ENCODE measurements around the gene AP4B1.

DNA sequence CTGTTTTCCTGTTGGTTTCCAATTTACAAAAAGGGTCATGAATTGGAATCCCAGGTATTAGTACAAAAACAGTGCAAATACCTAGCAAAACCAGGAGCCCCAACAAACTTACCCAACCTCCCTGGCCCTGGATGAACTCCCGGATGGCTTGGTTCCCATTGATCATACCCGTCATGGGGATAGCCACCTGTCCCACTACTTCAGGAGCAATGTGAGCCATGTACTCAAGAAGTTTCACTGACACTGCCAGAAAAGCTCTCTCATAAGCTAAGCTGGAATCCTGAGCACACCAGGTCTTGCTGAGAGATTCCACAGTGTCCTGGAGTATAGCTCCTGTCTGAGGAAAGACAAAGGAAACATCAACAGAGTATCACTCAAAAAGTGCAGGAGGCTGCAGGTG lies 22.9 kb downstream of the AP4B1 start:
- TF ChIP-seq CHD4 (IDR thresholded peaks at IDR 0.05; ENCODE audit: borderline replicate concordance, low read length) (no peak), SMAD3 (CRISPR knock-in tag; IDR thresholded peaks at IDR 0.05) (no peak), ZNF12 (CRISPR knock-in tag; IDR thresholded peaks at IDR 0.05) (no peak), POLR2AphosphoS2 (IDR thresholded peaks at IDR 0.05; ENCODE audit: low read depth, low read length) (no peak), ZNF547 (CRISPR knock-in tag; IDR thresholded peaks at IDR 0.05) (no peak), NR1H2 (CRISPR knock-in tag; IDR thresholded peaks at IDR 0.05; ENCODE audit: borderline replicate concordance, low read depth) (no peak), ZNF781 (CRISPR knock-in tag; IDR thresholded peaks at IDR 0.05; ENCODE audit: borderline replicate concordance, not compliant biosample characterization) (no peak), RAD21 (CRISPR knock-in tag; IDR thresholded peaks at IDR 0.05) (no peak), DNMT1 (CRISPR knock-in tag; IDR thresholded peaks at IDR 0.05) (no peak), CEBPB (IDR thresholded peaks at IDR 0.05; ENCODE audit: borderline replicate concordance, low read depth, low read length) (no peak)
- TF ChIP-seq, protein P1, sequence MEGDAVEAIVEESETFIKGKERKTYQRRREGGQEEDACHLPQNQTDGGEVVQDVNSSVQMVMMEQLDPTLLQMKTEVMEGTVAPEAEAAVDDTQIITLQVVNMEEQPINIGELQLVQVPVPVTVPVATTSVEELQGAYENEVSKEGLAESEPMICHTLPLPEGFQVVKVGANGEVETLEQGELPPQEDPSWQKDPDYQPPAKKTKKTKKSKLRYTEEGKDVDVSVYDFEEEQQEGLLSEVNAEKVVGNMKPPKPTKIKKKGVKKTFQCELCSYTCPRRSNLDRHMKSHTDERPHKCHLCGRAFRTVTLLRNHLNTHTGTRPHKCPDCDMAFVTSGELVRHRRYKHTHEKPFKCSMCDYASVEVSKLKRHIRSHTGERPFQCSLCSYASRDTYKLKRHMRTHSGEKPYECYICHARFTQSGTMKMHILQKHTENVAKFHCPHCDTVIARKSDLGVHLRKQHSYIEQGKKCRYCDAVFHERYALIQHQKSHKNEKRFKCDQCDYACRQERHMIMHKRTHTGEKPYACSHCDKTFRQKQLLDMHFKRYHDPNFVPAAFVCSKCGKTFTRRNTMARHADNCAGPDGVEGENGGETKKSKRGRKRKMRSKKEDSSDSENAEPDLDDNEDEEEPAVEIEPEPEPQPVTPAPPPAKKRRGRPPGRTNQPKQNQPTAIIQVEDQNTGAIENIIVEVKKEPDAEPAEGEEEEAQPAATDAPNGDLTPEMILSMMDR (CRISPR knock-in tag; IDR thresholded peaks at IDR 0.05) = no peak
- TF ChIP-seq, protein P2, sequence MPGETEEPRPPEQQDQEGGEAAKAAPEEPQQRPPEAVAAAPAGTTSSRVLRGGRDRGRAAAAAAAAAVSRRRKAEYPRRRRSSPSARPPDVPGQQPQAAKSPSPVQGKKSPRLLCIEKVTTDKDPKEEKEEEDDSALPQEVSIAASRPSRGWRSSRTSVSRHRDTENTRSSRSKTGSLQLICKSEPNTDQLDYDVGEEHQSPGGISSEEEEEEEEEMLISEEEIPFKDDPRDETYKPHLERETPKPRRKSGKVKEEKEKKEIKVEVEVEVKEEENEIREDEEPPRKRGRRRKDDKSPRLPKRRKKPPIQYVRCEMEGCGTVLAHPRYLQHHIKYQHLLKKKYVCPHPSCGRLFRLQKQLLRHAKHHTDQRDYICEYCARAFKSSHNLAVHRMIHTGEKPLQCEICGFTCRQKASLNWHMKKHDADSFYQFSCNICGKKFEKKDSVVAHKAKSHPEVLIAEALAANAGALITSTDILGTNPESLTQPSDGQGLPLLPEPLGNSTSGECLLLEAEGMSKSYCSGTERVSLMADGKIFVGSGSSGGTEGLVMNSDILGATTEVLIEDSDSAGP (CRISPR knock-in tag; IDR thresholded peaks at IDR 0.05; ENCODE audit: borderline replicate concordance) = no peak
- TF ChIP-seq, protein P3, sequence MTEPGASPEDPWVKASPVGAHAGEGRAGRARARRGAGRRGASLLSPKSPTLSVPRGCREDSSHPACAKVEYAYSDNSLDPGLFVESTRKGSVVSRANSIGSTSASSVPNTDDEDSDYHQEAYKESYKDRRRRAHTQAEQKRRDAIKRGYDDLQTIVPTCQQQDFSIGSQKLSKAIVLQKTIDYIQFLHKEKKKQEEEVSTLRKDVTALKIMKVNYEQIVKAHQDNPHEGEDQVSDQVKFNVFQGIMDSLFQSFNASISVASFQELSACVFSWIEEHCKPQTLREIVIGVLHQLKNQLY (CRISPR knock-in tag; IDR thresholded peaks at IDR 0.05) = no peak
- TF ChIP-seq, protein P4, sequence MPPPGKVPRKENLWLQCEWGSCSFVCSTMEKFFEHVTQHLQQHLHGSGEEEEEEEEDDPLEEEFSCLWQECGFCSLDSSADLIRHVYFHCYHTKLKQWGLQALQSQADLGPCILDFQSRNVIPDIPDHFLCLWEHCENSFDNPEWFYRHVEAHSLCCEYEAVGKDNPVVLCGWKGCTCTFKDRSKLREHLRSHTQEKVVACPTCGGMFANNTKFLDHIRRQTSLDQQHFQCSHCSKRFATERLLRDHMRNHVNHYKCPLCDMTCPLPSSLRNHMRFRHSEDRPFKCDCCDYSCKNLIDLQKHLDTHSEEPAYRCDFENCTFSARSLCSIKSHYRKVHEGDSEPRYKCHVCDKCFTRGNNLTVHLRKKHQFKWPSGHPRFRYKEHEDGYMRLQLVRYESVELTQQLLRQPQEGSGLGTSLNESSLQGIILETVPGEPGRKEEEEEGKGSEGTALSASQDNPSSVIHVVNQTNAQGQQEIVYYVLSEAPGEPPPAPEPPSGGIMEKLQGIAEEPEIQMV (CRISPR knock-in tag; IDR thresholded peaks at IDR 0.05; ENCODE audit: low read depth) = no peak

Measured in HepG2 (cell line).